Gastrocnemius medialis (tissue), 4 donors: ENCODE data around the gene IL22. TPM values are rescaled to one million over a fixed set of nuclear protein-coding genes. Genes with fewer than 3 reads are reported as not detected.

Source experiments
- ATAC-seq, 2 donors: fragments of 150-250 bp; one replicate each; pipeline ENCODE4 v1.9.1; 2016
- DNase-seq, 2 donors: peaks; one replicate each; pipeline ENCODE4 v3.0.0-alpha.2; 2019
- H3K27ac ChIP-seq, 4 donors: fragments of 200-600 bp; sonication (generic); 1 replicate in 1 of 4; 2 replicates in 3 of 4; pipeline ENCODE4 v1.5.1; 2016 to 2018; ENCODE audit warnings: mild to moderate bottlenecking in 2 of 4, moderate library complexity in 1 of 4
- H3K27me3 ChIP-seq, 3 donors: fragments of 200-600 bp; sonication (generic) in 2 of 3; 1 replicate in 1 of 3; 2 replicates in 2 of 3; pipeline versions ENCODE4 v1.5.1 to v1.6.0; 2016 to 2019; ENCODE audit warnings: mild to moderate bottlenecking in 1 of 3, moderate library complexity in 1 of 3
- H3K36me3 ChIP-seq, 2 donors: fragments of 200-600 bp; sonication (generic) in 1 of 2; one replicate each; pipeline ENCODE4 v1.5.1; 2017 to 2018
- H3K4me1 ChIP-seq, 2 donors: fragments of 200-600 bp; sonication (generic) in 1 of 2; one replicate each; pipeline ENCODE4 v1.5.1; 2016 to 2017; ENCODE audit warnings: mild to moderate bottlenecking in 2 of 2
- H3K4me3 ChIP-seq, 4 donors: fragments of 200-600 bp; sonication (generic) in 3 of 4; 1 replicate in 1 of 4; 2 replicates in 3 of 4; pipeline ENCODE4 v1.5.1; 2016 to 2019; ENCODE audit warnings: mild to moderate bottlenecking in 2 of 4
- H3K9me3 ChIP-seq, 3 donors: fragments of 200-600 bp; sonication (generic) in 2 of 3; 1 replicate in 1 of 3; 2 replicates in 2 of 3; pipeline ENCODE4 v1.5.1; 2016 to 2019
- POLR2A ChIP-seq, 2 donors: fragments of 450-650 bp; IDR thresholded peaks; one replicate each; pipeline ENCODE4 v1.6.1; 2017; ENCODE audit warnings: antibody characterized with exemption in 2 of 2, mild to moderate bottlenecking in 2 of 2, moderate library complexity in 2 of 2
- in situ Hi-C, 4 donors: fragments of 200-750 bp; cut with MboI; loops; one replicate each; pipeline versions ENCODE4 v1.15.0 to v1.8.0; 2017; ENCODE audit warnings: low sequenced_read_pairs in 4 of 4
- intact Hi-C: fragments of 100-400 bp; cut with DNase I; formaldehyde crosslinking; loops from one replicate; pipeline ENCODE4 v1.15.1; 2023; ENCODE audit warnings: low total_unique reads
- total RNA-seq, 4 donors: library from RNA; depleted of rRNA; stranded (reverse); fragments of >200 nt; gene quantifications; one replicate each; pipeline versions ENCODE4 v1.1.0 to v1.2.3, GENCODE V29; 2016
- TF ChIP-seq, protein P1 (sequence below), 5 experiments: fragments of 450-650 bp in 3 of 5; fragments of 200-600 bp in 2 of 5; sonication (generic) in 2 of 5; IDR thresholded peaks in 4 of 5; conservative IDR thresholded peaks in 1 of 5; 1 replicate in 4 of 5; 2 replicates in 1 of 5; pipeline ENCODE4 v1.5.1; 2016 to 2019; ENCODE audit warnings: antibody characterized with exemption in 5 of 5, mild to moderate bottlenecking in 3 of 5, moderate library complexity in 3 of 5

IL22 gene
- total RNA-seq, 4 donors from 2014 or later, result not detected

DNA sequence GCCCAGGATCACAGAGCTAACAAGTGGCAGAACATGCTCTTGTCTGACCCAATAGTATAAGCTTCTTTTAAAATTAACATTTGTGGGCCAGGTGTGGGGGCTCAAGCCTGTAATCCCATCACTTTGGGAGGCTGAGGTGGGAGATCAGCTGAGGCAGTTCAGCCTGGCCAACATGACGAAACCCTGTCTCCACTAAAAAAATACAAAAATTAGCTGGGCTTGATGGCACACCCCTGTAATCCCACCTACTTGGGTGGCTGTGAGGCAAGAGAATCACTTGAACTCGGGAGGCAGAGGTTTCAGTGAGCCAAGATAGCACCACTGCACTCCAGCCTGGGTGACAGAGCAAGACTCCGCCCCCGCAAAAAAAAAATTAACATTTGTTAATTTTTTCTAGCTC, 33.0 kb upstream of the IL22 start:
- no peak for TF ChIP-seq POLR2A (IDR thresholded peaks at IDR 0.05)
- TF ChIP-seq, protein P1, sequence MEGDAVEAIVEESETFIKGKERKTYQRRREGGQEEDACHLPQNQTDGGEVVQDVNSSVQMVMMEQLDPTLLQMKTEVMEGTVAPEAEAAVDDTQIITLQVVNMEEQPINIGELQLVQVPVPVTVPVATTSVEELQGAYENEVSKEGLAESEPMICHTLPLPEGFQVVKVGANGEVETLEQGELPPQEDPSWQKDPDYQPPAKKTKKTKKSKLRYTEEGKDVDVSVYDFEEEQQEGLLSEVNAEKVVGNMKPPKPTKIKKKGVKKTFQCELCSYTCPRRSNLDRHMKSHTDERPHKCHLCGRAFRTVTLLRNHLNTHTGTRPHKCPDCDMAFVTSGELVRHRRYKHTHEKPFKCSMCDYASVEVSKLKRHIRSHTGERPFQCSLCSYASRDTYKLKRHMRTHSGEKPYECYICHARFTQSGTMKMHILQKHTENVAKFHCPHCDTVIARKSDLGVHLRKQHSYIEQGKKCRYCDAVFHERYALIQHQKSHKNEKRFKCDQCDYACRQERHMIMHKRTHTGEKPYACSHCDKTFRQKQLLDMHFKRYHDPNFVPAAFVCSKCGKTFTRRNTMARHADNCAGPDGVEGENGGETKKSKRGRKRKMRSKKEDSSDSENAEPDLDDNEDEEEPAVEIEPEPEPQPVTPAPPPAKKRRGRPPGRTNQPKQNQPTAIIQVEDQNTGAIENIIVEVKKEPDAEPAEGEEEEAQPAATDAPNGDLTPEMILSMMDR (IDR thresholded peaks at IDR 0.05 in 4 of 5, conservative IDR thresholded peaks at IDR 0.05 in 1 of 5), result no peak
- no peaks in the 10 kb centered on the region for H3K27me3 ChIP-seq
- ATAC-seq (no peak), DNase-seq (no peak)
- no peak overlapping the region for H3K4me3 ChIP-seq
- no peaks in the 10 kb centered on the region for H3K4me1 ChIP-seq
- no peak overlapping the region for H3K27ac ChIP-seq
- intact Hi-C loops (no loop called here), in situ Hi-C loops (no loop called here)
- H3K36me3 ChIP-seq, result no peaks in the 10 kb centered on the region
- no peaks in the 10 kb centered on the region for H3K9me3 ChIP-seq

DNA sequence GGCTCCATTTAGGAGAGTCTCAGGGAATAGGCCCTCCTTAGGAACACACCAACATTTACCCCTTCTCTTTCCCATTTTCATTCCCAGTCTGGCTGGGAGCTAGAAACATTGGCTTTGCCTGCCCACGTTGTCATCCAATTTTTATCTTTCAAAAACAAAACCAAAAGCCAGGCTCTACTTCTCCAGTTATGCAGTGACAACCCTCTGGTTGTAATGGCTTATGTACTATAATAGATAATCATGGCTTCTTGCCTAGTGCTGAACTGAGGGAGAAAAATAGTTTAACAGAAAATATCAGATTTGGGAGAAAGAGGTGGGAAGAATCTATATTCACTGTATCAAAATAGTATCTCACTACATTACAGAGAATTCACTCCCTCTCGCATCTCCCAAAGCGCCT, 32.1 kb upstream of the IL22 start:
- ATAC-seq, result no peak
- Histone ChIP-seq H3K36me3 (no peaks in the 10 kb centered on the region), H3K4me1 (no peaks in the 10 kb centered on the region), H3K9me3 (no peaks in the 10 kb centered on the region), H3K27ac (no peak overlapping the region), H3K4me3 (no peak overlapping the region), H3K27me3 (no peaks in the 10 kb centered on the region)
- TF ChIP-seq POLR2A (IDR thresholded peaks at IDR 0.05), result no peak
- TF ChIP-seq, protein P1 (IDR thresholded peaks at IDR 0.05 in 4 of 5, conservative IDR thresholded peaks at IDR 0.05 in 1 of 5), result no peak
- intact Hi-C loops, result no loop called here
- DNase-seq, result no peak
- in situ Hi-C loops, result no loop called here

- DNase-seq (no peak), ATAC-seq (no peak)
- no peaks in the 10 kb centered on the region for H3K27me3 ChIP-seq
- H3K9me3 ChIP-seq, result no peaks in the 10 kb centered on the region
- no peak overlapping the region for H3K27ac ChIP-seq
- no peaks in the 10 kb centered on the region for H3K4me1 ChIP-seq
- H3K36me3 ChIP-seq, result no peaks in the 10 kb centered on the region
- intact Hi-C loops, result no loop called here
- in situ Hi-C loops, result no loop called here
- no peak overlapping the region for H3K4me3 ChIP-seq
- TF ChIP-seq, protein P1 (IDR thresholded peaks at IDR 0.05 in 4 of 5, conservative IDR thresholded peaks at IDR 0.05 in 1 of 5), result no peak
- TF ChIP-seq POLR2A (IDR thresholded peaks at IDR 0.05), result no peak
Measured at GRCh38 chr12:68281322-68282077, 28.1 kb upstream of the IL22 start.

DNA sequence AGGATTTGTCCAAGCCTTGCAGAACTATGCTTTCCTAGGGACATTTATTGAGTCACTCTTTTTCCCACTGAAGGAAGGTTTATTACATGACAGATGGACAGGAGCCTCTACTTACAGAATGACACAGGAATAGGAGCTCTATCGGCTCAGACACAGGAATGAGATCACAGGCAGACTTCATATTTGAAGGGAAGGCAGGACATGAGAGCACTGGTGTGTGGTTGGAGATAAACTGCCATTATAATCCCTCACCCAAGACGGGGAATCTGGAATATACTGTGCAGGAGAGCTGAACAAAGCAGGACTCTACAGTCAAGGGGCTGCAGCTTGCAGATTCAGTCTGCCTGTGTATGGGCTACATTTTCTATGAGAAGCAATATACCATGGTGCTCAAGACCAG, 26.8 kb upstream of the IL22 start:
- no peaks in the 10 kb centered on the region for H3K9me3 ChIP-seq
- ATAC-seq, result no peak
- TF ChIP-seq, protein P1 (IDR thresholded peaks at IDR 0.05 in 4 of 5, conservative IDR thresholded peaks at IDR 0.05 in 1 of 5), result no peak
- no peak for TF ChIP-seq POLR2A (IDR thresholded peaks at IDR 0.05)
- H3K27me3 ChIP-seq, result no peaks in the 10 kb centered on the region
- no peak overlapping the region for H3K27ac ChIP-seq
- no peaks in the 10 kb centered on the region for H3K4me1 ChIP-seq
- intact Hi-C loops, result no loop called here
- no peaks in the 10 kb centered on the region for H3K36me3 ChIP-seq
- no peak for DNase-seq
- in situ Hi-C loops, result no loop called here
- H3K4me3 ChIP-seq, result no peak overlapping the region
